ENCODE measurements around the gene OSBPL1A.
A peak's percentile ranks its signal among the peaks of the same experiment; 100 is the strongest.

The OSBPL1A gene

DNA sequence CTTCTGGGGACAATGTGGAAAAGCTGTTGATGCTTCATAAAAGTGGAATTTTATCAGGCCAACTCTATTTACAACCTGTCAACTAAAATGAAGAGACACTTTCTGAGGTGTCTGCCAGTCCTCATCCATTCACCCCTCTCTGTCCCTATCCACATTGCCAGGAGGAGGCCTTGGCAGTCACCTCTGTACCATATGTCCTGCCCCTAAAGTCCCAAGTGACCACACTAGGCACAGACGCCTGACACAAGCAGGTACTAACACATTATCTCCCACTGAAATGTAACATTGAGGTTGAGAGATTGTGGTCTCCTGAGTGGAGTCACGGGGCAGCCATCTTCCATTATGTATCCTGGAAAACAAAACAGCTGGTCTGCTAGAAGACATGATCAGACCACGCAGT, 71.4 kb downstream of the OSBPL1A start:
- no peak for DNase-seq

DNA sequence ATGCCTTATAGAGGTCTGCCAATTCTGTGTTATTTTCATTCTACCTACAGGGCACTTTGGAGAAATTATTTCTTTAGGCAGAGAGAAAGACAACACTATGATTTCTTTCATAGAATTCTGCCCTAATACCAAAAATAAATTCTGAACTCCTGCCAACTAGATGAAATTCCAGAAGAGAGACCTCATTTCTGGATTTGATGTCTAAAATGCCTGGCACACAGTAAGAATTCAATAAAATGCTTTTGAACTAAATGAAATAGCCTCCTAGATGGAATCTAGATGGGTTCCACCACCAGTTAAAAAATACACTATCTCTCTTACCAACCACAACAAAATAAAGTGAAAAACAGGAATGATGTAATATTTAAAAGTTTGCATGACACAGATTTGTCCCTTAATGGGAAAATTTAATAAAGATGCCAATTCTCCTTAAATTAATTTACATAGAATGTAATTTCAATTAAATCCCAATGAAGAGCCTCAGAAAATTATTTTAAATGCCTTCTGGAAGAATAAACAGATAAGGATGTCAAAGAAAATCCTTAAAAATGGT, 75.0 kb downstream of the OSBPL1A start:
- DNase-seq: no peak

DNA sequence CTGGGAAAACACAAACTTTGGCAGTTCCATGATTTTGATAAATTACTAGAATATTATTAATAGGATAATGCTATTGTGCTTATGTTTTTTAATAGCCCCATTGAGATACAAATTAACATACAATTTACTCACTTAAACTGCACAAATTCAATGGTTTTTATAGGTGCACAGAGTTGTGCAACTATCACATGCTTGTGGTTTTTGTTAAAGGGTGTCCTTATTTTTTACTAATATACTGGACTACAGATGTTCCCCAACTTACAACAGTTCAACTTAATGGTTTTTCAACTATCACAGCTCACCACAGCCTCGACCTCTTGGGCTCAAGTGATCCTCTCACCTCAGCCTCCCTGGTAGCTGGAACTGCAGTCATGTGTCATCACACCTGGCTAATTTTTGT, 76.6 kb downstream of the OSBPL1A start:
- DNase-seq: no peak

DNA sequence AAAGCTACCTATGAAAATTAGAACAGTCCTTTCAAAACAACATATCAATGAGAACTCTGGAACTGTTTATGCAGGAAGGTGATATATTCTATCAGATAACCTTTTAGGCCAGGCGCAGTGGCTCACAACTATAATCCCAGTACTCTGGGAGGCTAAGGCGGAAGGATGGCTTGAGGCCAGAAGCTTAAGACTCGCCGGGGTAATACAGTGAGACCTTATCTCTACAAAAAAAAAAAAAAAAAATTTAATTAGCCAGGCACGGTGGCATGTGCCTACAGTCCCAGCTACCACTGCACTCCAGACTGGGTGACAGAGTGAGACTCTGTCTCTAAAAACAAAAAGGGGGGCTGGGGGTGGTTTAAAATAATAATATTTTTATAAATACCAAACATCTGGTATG, 77.9 kb downstream of the OSBPL1A start:
- DNase-seq: no peak

DNA sequence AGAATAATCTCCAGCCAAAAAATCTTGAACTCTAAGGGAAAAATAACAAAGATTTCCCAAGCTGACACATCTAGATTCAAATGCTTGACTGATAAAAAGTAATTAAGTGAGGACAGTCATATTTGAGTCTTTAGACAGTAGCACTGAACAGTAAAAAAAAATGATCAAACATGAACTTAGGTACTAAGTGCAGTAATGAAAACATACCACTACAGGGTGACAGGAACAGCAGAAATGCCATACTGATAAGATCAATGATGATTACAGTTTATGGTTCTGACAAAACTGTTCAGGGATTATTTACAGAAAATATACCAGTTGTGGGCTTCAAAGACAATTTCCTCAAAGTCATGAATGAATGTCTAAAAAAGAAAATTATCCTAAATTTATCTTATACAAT, 80.3 kb downstream of the OSBPL1A start:
- DNase-seq: no peak

DNA sequence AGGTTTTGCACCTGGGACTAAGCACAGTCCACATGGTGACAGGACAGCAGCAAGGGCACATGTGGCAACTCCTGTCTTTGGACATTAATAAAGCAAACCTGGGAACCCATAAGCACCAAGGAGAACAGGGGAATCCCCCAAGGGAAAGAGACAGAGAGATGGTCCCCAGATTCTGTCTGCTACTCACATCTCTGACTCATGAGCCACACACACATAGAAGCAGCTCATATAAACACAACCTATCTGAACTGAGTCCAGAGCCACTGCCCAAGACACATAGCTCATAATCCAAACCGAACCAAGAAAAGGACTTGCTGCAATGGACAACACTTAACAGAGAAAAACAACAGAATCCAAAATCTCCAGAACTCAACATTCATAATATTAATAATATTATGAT, 82.5 kb downstream of the OSBPL1A start:
- no peak for DNase-seq

DNA sequence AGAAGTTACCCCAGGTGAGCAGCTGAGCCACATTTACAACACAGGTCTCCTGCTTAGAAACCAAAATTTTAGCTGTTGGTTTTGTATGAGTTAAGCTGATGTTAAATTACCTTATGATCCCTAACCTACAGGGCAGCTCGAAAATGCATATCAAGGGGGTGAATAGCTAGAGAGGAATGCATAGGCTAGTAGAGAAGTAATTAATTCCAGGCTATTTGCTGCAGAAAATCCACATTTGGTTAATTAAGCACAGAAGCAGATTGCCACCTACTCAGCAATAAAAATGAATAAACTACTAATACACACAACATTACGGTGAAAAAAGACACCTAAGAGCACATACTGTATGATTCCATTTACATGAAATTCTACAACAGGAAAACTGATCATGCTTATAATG, 91.4 kb downstream of the OSBPL1A start:
- DNase-seq: no peak

DNA sequence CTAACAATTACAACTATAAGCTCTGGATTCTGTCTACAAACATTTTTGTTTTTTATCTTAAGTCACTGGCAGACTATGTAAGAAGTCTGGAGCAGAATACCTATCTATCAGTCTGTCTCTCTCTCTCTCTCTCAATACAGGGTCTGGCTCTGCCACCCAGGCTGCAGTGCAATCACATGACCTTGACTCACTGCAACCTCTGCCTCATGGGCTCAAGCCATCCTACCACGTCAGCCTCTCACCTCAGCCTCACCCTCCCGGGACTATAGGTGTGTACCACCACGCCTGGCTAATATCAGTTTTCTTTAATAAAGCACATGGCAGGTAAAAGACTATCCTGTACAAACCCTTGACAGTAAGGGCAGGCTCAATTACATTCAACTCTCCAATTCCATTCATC, 96.9 kb downstream of the OSBPL1A start:
- DNase-seq: no peak

DNA sequence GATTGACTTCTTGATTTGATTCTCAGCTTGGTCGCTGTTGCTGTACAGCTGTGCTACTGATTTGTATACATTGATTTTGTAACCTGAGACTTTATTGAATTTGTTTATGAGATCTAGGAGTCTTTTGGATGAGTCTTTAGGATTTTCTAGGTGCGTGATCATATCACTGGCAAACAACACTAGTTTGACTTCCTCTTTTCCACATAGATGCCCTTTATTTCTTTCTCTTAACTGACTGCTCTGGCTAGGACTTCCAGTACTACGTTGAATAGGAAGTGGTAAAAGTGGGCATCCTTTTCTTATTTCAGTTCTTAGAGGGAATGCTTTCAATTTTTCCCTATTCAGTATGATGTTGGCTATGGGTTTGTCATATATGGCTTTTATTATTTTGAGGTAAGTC, 101.3 kb downstream of the OSBPL1A start:
- DNase-seq: no peak

DNA sequence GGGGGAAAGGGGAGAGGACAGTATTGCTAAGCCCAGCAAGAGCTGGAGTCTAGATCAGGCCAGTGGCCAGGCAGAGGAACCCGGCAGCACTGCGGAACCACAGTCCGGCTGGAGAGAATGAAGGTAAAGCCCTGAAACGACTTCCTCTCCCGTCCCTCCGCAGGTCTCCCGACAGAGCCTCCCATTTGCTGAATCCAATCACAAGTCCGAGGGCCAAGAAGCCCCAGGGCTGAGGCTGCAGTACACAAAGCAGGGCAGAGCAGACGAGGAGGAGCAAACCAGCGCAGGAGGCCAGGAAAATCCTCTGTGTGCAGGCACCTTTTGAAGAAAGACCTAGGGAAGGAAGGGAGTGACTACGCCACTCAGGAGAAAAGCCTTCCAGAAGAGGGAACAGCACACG, 104.4 kb downstream of the OSBPL1A start:
- DNase-seq: no peak

DNA sequence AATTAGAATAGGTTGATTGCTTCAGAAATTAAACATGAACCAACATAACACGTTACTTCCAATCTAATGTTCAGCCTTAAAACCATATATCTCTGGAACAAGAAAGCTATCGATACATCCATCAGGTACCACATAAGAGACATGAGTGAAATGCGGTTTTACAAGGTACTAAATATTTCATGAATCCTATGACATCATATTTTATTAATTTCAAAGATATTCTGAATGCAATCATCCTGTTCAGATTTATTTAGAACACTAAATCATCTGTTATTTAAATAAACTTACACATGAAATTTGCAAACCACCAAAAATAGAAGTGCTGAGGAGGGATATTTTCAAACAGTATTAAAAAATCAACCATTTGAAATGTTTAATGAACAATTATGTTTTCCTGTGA, 119.0 kb downstream of the OSBPL1A start:
- DNase-seq: no peak

DNA sequence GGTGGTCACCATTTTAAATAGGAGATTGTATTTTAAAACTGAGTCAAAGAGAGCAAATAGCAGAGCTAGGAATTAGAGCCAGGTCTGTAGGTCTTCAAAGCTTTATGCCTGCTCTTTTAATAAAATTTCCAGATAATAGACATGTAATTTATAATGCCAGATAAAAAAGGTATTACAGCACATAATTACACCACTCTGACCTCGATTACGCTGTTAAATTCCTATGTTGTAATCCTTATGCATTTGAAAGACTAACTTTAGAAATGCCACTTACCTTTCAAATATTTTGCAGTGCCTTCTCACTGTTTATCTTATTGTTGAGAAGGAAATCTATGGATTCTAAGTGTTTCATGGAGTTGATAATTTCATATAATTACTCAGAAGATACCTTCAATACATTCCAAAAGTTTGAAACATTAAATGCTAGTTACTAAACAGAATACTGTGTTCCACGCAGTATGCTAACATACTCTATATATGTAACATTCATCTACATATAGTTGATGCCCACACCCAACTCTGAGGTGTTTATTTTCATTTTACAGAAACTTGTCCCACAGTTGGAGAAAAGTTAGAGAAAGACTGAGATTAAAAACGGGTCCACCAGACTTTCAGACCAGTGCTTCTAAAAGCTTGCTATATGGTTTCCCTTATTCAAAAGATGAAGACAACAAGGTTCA, 120.0 kb downstream of the OSBPL1A start:
- no peak for DNase-seq

DNA sequence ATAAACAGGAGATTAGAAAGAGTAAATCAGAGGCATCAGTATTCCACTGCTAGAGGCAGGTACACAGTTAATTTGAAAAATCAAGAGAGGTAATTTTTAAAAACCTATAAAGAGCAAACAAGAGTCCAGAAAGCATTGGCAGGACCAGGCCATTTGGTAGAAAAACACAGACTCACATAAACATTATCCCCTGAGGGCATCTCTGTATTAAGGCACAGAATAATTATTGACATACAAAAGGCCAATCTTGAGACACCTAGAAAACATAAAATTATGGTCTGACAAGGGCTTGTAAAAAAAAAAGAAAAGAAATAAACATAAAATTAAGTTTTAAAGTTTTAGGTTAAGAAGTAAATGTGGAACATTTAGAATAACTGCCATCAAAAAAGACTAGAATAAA, 120.6 kb downstream of the OSBPL1A start:
- DNase-seq: no peak

DNA sequence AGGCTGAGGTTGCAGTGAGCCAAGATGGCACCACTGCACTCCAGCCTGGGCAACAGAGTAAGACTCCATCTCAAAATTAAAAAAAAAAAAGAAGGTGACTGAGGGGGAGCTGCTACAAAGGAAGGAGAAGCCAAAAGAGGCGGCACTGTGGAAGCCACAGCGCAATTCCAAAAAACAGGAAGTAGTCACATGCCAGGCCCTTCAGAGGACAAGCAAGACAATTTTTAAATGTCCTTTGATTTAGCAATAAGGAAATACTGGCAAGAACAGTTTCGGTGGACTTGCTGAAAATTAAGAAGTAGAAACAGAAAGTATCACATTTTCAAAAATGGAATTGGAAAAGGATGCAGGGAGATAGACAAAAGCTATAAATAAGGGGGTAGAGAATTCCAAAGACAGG, 122.8 kb downstream of the OSBPL1A start:
- DNase-seq: no peak

DNA sequence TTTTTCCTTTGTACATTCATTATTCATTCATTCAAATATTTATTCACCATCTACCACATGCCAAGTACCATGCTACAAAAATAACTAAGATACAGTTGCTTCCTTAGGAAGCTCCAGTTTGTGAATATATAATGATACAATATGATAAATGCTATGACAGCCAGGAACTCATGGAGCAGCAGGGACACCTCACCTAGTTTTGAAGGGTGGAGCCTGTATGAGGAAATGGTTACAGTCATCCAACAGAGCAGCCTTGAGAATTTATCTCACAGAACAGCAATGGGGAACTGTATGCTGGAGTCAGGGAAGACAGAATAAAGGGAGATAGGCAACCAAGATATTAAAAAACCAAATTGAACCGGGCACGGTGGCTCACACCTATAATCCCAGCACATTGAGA, 124.0 kb downstream of the OSBPL1A start:
- no peak for DNase-seq

DNA sequence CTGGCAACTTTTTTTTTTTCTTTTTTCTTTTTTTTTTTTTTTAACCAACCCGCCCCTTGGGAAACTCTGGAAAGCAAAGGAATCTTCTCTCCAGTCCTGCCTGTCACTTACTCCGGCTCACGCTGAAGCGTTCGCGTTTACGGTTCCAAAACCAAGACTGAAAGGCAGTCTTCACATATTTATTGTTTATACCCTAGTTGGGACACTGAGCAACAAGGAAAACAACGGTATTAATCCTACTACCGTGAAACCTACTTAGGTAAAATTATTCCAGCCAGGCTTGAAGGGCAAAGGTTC, 125.4 kb downstream of the OSBPL1A start:
- no peak for DNase-seq

DNA sequence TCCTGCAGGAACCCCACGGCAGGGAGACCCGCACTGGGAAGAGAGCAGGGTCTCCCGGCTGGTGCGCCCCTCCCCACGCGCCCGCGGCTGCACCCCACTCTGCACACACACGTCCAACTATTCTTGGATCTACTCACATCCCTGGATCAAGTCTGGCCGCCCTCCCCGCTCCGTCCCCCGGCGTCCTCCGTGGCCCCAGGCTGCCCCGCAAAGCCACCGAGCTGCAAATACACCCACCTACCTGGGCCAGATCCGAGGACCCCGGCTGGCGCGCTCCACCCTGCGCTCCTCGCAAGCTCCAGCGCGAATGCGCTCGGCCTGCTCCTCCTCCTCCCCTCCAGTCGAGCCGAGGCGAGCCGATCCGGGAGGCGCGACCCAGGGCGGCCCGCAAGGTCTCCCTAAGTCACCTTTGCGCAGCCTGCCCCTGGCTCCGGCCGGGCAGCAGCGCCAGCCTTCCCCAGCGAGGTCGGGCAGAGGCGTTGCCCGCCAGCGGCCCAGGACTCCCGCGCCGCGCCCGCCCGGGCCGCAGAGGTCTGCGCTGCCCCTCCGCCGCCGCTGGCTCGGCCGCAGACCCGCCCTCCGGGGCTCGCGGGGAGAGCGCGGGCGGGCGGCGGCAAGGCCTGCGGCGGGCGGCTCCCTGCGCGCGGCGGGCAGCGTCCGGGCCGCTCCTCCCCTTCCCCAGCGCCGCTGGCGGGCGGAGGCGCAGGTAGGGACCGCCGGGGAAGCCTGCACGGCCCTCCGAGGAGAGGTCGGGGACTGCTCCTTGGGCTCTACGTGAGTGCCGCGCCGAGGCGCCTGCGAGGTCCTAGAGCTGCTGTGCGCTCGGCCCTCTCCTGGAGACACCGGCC, 126.0 kb downstream of the OSBPL1A start:
- peak; percentile 53 for DNase-seq

DNA sequence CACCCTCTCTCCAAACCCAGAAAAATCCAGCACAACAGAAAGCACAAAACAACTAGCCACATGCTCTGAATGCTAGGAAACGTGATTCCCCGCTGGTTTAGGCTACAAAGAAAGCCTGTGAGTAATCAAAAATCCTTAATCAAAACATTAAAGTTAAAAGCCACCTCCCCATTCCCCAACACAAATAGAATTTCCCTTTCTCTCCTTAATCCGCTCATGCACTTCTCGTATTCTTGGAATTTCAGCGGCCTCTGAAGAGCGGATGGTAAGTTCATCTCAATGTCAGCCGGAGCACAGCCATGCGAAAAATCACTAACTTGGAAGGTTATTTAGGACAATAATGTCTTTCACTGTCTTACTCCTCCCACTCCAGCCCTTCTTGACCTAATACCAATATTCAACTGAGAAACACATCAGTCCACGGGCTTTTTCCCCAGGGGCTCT, 126.7 kb downstream of the OSBPL1A start:
- DNase-seq: peak; percentile 67

DNA sequence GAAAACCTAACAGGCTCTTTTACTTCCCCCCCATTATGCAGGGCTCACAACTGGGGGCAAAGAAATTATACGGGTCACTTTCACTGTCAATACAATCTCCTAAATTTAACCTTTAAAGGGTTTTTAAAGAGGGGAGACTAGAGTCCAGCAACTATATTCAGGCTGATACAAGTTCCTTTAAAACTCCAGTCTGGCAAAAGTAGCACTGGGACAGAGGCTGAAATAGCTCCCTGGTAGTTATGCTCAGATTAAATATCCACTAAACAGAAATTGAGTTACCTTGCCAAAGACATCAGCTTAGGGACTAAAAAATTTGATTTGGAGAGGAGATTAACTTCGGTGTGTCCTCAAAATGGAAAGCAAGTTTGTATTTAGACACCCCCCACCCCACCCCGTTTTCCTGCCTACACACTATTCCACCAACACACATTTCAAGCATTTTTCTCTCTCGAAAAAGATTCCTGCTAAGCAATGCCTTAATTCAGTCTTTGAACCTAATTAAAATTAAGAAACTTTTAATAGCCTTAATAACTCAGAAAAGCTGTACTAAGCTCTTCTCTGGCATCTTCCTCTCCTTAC, 127.2 kb downstream of the OSBPL1A start:
- DNase-seq: no peak

DNA sequence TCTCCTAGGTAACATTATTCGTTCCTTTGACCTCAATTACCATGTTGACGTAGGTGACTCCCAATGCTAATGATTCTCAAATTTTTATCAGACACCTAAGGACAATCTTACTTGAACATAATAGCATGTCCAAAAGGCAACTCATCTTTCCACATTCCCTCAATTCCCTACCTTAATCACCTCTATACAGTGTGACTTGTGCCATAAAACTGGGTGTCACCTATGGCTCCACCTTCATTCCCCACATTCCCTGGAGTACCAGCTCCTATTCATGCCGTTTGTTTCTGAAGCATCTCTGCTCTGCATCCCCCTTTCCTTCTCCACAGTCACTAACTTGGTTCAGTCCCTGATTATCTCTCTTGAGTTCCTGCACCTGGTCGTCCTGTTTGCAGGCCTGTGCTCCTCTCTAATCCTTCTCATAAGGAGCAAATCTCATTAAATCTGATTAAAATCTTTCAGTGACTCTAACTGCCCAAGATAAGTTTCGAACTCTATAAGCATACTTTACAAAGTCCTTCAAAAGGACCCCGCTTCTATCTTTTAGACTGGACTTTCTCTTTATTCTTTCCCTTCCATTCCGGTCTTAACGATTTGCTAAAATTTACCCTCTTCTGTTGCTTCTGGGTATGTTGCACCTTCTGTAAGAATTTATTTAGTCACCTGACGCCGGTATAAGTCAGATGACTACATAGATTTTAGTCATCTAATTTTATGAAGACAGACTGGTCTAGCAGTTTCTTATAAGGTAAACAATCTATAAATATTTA, 128.7 kb downstream of the OSBPL1A start:
- no peak for DNase-seq

DNA sequence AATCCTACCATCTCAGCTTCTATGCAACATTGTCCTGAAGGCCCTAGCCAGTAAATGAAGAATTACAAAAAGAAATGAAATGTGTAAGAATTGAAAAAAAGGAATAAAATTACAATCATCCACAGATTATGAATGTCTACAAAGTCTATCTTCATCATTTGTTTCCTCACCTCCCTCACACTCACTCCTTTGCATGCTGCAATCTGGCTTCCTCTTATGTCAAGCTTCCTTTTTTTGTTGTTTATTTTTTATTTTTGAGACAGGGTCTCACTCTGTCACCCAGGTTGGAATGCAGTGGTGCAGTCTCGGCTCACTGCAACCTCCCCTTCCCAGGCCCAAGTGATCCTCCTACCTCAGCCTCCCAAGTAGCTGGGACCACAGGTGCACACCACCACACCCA, 129.7 kb downstream of the OSBPL1A start:
- no peak for DNase-seq

DNA sequence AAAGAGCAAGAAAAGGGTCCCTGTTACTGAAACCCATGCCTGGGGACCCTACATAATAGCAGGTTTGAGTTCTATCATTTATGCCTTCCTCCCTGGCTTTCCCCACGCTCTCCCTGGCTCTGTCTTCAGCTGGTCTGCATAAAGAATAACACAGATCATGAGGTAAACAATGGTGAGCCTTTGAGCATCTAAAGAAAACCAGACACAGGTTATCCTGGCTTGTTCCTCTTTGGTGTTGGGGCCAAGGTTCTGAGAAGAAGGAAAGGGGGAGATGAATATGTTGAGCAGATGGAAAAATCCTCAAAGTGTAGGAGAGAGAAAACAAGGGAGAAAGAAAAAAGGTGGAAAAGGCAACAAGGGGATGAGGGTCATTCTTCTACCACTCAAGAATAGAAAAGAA, 131.5 kb downstream of the OSBPL1A start:
- DNase-seq: no peak

DNA sequence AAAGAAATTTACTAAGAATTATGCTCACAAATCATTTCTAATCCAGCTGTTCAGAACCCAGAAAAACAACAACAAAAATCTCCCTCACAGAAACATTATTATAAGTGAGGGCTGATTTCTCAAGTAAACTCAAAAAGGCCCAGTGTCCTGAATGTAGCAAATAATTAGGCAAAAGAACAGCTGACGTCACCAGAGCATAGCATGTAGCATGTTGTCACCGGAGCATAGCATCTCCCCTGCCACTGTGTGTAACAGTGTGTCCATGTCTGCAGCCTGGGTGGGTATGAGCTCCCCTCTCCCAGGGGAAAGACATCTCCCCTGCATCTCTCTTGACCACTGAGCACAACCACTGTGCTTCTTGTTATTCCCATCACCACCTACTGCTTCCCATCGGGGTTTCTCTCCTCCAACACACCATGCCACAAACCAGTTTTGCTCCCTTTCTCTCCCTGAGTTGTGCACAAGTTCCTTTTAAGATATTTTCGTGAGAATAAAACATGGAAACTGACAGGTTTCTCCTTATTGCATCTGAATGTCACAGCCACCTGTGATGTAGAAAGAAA, 132.0 kb downstream of the OSBPL1A start:
- DNase-seq: no peak
